CD4-positive, alpha-beta T cell (primary cell): ENCODE data around the gene ELFN2. TPM values are rescaled to one million over a fixed set of nuclear protein-coding genes. Genes with fewer than 3 reads are reported as not detected.

Experiments
- ATAC-seq: fragments of 200-7000 bp; cut with Tn5 transposase; one replicate; pipeline ENCODE4 v1.10.0; 2022; ENCODE audit warnings: mild to moderate bottlenecking; ENCODE audit not compliant: poor library complexity
- CTCF ChIA-PET: fragments of 350-600 bp; sonication (Branson Sonifier 250); formaldehyde crosslinking; loops from one replicate; lab custom pipeline; 2021; ENCODE audit warnings: antibody characterized with exemption, inconsistent platforms; lab: Charles Lee
- POLR2A ChIA-PET: fragments of 350-600 bp; sonication (Branson Sonifier 250); formaldehyde crosslinking; loops from one replicate; lab custom pipeline; 2021; ENCODE audit warnings: antibody characterized with exemption, inconsistent platforms; lab: Charles Lee
- DNase-seq, 14 experiments: peaks; one replicate each; pipeline ENCODE4 v3.0.0-alpha.2; 2013 to 2020; ENCODE audit warnings: mixed read lengths in 2 of 14
- H3K27ac ChIP-seq, 2 donors: one replicate each; pipeline versions ENCODE4 v1.5.1 to v1.7.0; 2013; ENCODE audit warnings: low read length in 2 of 2, low read depth in 1 of 2, mild to moderate bottlenecking in 1 of 2
- H3K27me3 ChIP-seq, 2 experiments: 1 replicate in 1 of 2; 2 replicates in 1 of 2; pipeline versions ENCODE4 v1.6.1 to v1.7.0; 2013; ENCODE audit warnings: low read length in 2 of 2, control low read depth in 1 of 2, mild to moderate bottlenecking in 1 of 2, moderate library complexity in 1 of 2; ENCODE audit not compliant: insufficient read depth in 2 of 2, control insufficient read depth in 1 of 2
- H3K36me3 ChIP-seq: one replicate; pipeline ENCODE4 v1.6.1; 2013; ENCODE audit warnings: low read length, control low read depth; ENCODE audit not compliant: insufficient read depth
- H3K4me1 ChIP-seq: one replicate; pipeline ENCODE4 v1.6.1; 2013; ENCODE audit warnings: low read length, control low read depth; ENCODE audit not compliant: insufficient read depth
- H3K4me3 ChIP-seq: one replicate; pipeline ENCODE4 v1.5.1; 2013; ENCODE audit warnings: mild to moderate bottlenecking, low read length, moderate library complexity
- H3K9me3 ChIP-seq, 2 experiments: 1 replicate in 1 of 2; 2 replicates in 1 of 2; pipeline versions ENCODE4 v1.6.1 to v1.7.0; 2013; ENCODE audit warnings: low read length in 2 of 2, mild to moderate bottlenecking in 2 of 2, control low read depth in 1 of 2, moderate library complexity in 1 of 2; ENCODE audit not compliant: control insufficient read depth in 1 of 2, insufficient read depth in 1 of 2
- H3K27ac Mint-ChIP-seq: one replicate; pipeline ENCODE4 v1.8.0; 2020; ENCODE audit warnings: mixed read lengths
- H3K27me3 Mint-ChIP-seq: one replicate; pipeline ENCODE4 v1.8.0; 2021; ENCODE audit warnings: mixed read lengths
- H3K36me3 Mint-ChIP-seq: one replicate; pipeline ENCODE4 v1.8.0; 2021; ENCODE audit warnings: low read depth, mixed read lengths
- H3K4me1 Mint-ChIP-seq: one replicate; pipeline ENCODE4 v1.8.0; 2021; ENCODE audit warnings: low read depth, mixed read lengths
- H3K4me3 Mint-ChIP-seq: one replicate; pipeline ENCODE4 v1.8.0; 2020; ENCODE audit warnings: mild to moderate bottlenecking, mixed read lengths
- H3K9me3 Mint-ChIP-seq: one replicate; pipeline ENCODE4 v1.8.0; 2020; ENCODE audit warnings: mixed read lengths
- CTCF ChIP-seq: fragments of 200-600 bp; IDR thresholded peaks from one replicate; pipeline ENCODE4 v1.8.0; 2022; ENCODE audit warnings: antibody characterized with exemption, mild to moderate bottlenecking
- intact Hi-C, 2 experiments: fragments of 100-400 bp; cut with DNase I in 1 of 2; cut with micrococcal nuclease in 1 of 2; formaldehyde crosslinking; loops; one replicate each; pipeline versions ENCODE4 v1.15.1 to v1.9.0; 2023 to 2025; cut with DNase I, micrococcal nuclease
- total RNA-seq, 174 experiments: library from RNA in 2 of 174; stranded (reverse) in 2 of 174; gene quantifications; one replicate each; pipeline ENCODE4 v1.2.3 and lab custom pipeline; 2021 to 2026

Gene ELFN2
- total RNA-seq, 2 experiments from 2014 or later, result 0.05 to 0.20 TPM

- H3K27me3 ChIP-seq, result peaks cover 25 to 35% of the 10 kb centered on the region in 2 experiments
- POLR2A ChIA-PET, result no interaction called here
- no peak overlapping the region for H3K27ac Mint-ChIP-seq
- H3K4me3 Mint-ChIP-seq, result no peak overlapping the region
- H3K4me1 ChIP-seq, result peaks cover 32% of the 10 kb centered on the region
- H3K4me1 Mint-ChIP-seq, result peaks cover 39% of the 10 kb centered on the region
- H3K36me3 Mint-ChIP-seq, result no peaks in the 10 kb centered on the region
- H3K36me3 ChIP-seq, result no peaks in the 10 kb centered on the region
- H3K27me3 Mint-ChIP-seq, result peaks cover 71% of the 10 kb centered on the region
- TF ChIP-seq CTCF, result no peak
- ATAC-seq (peak; percentile 22), DNase-seq (no peak)
- H3K9me3 ChIP-seq, result peaks cover 0 to 5% of the 10 kb centered on the region in 2 experiments
- H3K9me3 Mint-ChIP-seq, result no peaks in the 10 kb centered on the region
- H3K4me3 ChIP-seq, result no peak overlapping the region
- intact Hi-C loops, result no loop called here
- CTCF ChIA-PET, result no interaction called here
- H3K27ac ChIP-seq, result no peak overlapping the region
Observed at GRCh38 chr22:37416389-37416788, 10.9 kb downstream of the ELFN2 start.

GRCh38 chr22:37415210-37415609, 12.1 kb downstream of the ELFN2 start:
- H3K36me3 Mint-ChIP-seq, result no peaks in the 10 kb centered on the region
- ChIA-PET POLR2A (no interaction called here), CTCF (no interaction called here)
- DNase-seq, result no peak
- H3K4me1 ChIP-seq, result peaks cover 28% of the 10 kb centered on the region
- peaks cover 60% of the 10 kb centered on the region for H3K27me3 Mint-ChIP-seq
- H3K27me3 ChIP-seq, result peaks cover 15 to 25% of the 10 kb centered on the region in 2 experiments
- no peak for TF ChIP-seq CTCF
- H3K4me3 Mint-ChIP-seq, result no peak overlapping the region
- H3K36me3 ChIP-seq, result no peaks in the 10 kb centered on the region
- H3K9me3 Mint-ChIP-seq, result no peaks in the 10 kb centered on the region
- intact Hi-C loops, result no loop called here
- no peak overlapping the region for H3K27ac Mint-ChIP-seq
- ATAC-seq, result no peak
- H3K4me1 Mint-ChIP-seq, result peaks cover 34% of the 10 kb centered on the region
- H3K9me3 ChIP-seq, result peaks cover 0 to 5% of the 10 kb centered on the region in 2 experiments
- no peak overlapping the region for H3K27ac ChIP-seq
- no peak overlapping the region for H3K4me3 ChIP-seq

- CTCF ChIA-PET, result no interaction called here
- no peak overlapping the region for H3K27ac Mint-ChIP-seq
Observed at GRCh38 chr22:37414288-37414687, 13.0 kb downstream of the ELFN2 start.

More at GRCh38 chr22:37414288-37414687, 13.0 kb downstream of the ELFN2 start:
- no peak for DNase-seq
- no peak overlapping the region for H3K4me3 Mint-ChIP-seq
- TF ChIP-seq CTCF, result no peak
- peaks cover 0 to 4% of the 10 kb centered on the region in 2 experiments for H3K9me3 ChIP-seq
- peaks cover 28% of the 10 kb centered on the region for H3K4me1 ChIP-seq
- no peak overlapping the region for H3K4me3 ChIP-seq
- H3K36me3 Mint-ChIP-seq, result no peaks in the 10 kb centered on the region
- peaks cover 28% of the 10 kb centered on the region for H3K4me1 Mint-ChIP-seq
- peaks cover 12 to 23% of the 10 kb centered on the region in 2 experiments for H3K27me3 ChIP-seq
- intact Hi-C loops, result no loop called here
- no peak for ATAC-seq
- no peaks in the 10 kb centered on the region for H3K9me3 Mint-ChIP-seq
- H3K27me3 Mint-ChIP-seq, result peaks cover 57% of the 10 kb centered on the region
- H3K27ac ChIP-seq, result no peak overlapping the region
- no peaks in the 10 kb centered on the region for H3K36me3 ChIP-seq
- POLR2A ChIA-PET, result no interaction called here
